T follicular helper cell (primary cell): ENCODE data around the gene GALNT14.

Source experiments
- DNase-seq: peaks from one replicate; pipeline ENCODE4 v3.0.0-alpha.2; 2020; ENCODE audit warnings: low read depth

The GALNT14 gene

GRCh38 chr2:31086590-31086989 is 51.6 kb downstream of the GALNT14 start:
- DNase-seq, result no peak

- DNase-seq, result no peak
These were observed 54.8 kb downstream of the GALNT14 start for GRCh38 chr2:31083234-31083993.

GRCh38 chr2:31082002-31082401 is 56.2 kb downstream of the GALNT14 start:
- DNase-seq, result no peak

DNA sequence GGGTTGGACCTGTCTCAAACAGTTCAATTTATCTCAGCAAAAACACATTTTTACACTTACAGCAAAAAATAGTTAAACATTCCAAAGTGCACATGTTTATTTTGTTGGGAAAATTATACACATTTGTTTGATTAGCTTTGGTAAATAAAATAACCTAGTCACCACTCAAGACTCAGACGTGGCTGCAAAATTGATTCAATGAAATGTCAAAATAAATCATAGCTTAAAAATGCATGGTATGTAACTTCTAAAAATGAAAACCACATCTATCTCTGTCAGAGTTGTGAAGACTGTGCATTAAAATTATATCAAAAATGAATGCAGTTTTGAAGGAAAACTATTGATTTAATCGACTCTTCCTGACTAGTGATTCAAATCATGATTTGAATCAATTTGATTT is 56.7 kb downstream of the GALNT14 start:
- no peak for DNase-seq

DNA sequence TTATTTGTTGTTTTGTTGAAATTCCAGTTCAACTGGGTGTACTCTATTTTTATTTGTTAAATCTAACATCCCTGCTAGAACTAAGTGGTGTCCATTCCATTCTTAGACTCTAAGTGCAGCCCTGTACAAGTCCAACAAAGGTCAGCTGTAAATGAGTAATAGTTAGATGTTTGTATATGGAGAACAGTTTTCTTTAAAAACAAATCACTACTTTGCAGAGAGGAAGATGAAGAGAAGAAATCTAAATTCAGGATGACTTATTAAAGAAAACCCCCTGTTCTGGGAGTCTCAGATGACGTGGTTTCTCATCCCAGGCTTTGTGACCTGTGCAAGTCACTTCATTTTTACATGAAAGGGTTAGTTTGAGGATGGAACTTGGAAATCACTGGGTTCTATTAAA is 57.9 kb downstream of the GALNT14 start:
- no peak for DNase-seq

DNA sequence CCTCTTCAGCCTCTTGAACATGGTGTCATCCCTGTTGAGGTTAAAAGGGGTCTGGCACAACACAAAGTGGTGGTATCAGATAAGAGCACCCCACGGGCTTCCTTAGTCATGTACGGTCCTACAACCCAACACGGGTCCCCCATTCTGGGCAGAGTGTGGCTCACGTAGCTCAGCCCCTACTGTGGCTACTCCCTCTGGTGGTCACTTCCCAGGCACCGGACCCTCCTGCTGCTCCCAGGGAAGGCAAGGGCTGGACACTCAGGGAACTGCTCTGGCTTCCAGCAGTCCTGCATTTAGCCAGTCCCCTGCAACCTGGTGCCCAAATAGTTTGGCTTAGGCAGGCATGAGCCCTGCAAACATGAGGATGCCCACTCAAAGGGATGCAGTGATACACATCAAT is 58.6 kb downstream of the GALNT14 start:
- DNase-seq, result no peak

DNA sequence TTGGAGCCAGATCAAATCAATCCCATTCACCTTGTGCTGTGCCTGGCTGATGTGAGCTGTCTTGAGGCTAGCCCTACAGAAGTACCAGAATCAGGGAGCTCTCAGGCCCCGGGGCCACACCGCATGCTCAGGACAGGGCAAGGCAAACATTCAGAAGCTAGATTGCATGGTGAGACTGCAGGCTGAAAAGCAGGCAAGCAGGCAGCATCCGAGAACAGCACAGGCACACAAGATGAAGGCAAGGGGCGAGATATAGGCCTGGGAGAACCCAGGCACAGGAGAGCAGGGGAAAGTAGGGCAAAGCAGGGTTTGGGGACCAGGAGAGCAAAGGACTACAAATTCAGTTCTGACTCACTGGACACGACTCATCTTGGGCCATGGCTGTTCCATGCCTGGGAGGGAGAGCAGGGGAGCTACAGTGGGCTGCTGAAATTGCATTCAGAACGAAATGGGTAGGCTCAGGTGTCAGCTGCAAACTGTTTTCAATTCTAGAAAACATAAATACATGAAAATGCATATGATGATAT is 59.6 kb downstream of the GALNT14 start:
- DNase-seq, result no peak

- no peak for DNase-seq
These were observed 60.2 kb downstream of the GALNT14 start for GRCh38 chr2:31078011-31078410.

- no peak for DNase-seq
These were observed 62.2 kb downstream of the GALNT14 start for GRCh38 chr2:31075941-31076590.

DNA sequence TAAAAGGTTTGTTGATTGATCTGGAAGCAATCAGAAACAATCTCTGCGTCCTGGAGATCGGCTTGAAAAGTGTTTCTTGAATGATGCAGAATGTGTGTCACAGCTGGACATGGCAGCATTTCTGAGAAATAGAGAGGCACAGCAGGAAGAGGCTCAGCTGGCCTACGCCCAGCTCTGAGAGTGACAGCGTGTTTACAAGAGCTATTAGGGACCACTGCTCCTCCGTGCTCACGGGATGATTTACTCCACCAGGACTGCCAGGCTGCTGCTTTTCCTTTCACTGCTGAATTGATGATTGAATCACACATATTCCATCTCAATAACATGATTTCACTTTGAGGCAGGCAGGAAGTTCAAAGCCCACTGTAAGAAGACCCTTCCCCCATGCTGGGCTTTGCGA is 62.8 kb downstream of the GALNT14 start:
- no peak for DNase-seq

DNA sequence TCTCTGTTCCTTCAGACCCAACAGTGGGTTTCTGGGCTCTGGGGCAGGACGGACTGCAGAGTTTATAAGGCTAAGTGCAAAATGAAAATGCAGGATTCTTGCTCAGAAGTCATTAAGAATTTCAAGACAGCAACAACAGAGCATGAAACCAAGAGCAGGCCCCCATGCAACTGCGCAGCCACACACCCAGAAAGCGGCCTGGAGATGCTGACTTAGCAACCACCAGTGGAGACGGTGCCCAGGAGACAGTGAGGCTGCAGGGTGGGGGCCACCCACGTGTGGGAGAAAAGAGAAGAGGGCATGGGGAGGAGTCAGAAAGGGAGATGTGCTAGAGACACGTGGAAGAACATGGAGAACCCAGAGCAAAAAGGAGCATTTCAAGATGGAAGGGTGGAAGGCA is 66.5 kb downstream of the GALNT14 start:
- no peak for DNase-seq

DNA sequence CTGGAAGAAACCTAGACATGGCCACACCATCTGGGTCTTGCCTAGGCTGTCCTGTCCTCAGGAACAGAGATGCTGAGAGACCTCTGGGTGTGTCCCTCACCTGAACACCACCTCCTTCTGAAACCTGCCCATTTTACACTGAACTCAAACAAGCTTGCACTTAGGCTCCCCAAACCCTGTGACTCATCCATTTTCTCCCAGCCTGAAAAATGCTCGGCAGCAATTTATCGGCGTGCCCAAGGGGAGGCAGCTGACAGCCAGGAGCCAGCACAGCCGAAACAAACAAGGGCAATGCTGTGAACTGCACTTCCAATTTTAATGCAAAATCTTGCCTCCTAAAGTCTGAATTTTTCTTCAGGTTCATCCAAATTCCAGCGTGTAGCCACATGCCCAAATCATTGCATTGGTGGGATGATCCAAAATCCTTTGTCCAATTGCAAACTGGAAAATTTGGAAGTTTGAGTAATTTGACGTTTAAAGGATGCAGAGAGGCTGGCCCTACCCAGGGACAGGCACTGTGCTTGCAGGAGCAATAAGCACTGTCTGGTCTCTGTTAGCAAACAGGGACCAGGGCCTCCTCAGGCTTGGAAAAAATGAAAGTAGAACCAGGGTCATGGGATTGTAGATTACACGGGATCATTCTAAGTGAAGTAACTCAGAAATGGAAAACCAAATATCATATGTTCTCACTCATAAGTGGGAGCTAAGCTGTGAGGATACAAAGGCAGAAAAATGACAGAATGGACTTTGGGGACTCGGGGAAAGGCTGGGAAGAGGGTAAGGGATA is 67.7 kb downstream of the GALNT14 start:
- no peak for DNase-seq

DNA sequence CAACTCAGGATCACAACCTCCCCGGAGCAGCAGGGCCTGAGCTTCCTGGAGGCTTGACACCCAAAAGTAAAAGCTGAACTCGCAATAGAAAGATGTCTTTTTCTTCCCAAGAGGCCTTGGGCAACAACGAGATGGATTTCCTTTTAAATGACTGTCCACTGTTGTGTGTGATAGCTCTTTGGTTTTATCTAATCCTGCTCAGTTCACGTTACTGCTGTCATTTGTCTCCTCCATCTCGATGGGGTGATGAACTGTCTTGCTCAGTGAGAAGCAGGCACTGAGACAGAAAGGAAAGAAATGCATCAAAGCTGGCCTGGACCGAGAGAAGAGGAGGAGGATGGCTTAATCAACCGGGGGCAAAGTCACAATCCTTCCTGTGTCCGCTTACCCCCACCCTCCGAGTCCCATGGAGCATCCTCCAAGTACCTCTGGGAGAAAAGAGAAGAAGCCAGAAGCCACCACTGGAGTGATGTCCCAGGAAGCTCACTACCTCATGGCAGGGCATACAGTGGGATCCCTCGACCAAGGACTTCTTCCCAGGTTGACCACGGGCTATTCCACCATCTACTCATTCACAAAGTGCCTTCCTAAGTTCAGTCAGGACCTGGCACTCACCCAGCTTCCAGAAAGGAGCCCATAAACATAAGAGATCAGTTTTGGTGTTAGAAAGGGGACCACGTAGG is 68.5 kb downstream of the GALNT14 start:
- no peak for DNase-seq

GRCh38 chr2:31067259-31067658 is 71.0 kb downstream of the GALNT14 start:
- no peak for DNase-seq

DNA sequence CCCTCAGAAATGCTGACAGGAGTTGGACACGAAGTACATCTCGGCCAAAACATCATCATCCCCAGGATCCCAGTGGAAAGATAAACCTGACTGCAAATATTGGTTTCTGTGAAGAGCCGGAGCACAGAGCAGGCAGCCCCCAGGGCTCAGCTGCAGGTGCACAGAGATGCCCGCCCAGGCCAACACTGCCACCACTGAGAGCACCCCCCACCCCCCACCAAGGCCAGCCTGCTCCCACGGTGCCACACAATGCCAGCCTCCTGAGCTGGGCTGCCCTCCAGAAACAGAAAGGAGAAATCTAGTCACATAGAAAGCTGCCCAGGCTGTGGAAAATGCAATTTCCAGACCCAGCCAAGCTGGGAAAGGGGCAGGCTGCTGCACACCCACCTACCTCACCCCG is 71.7 kb downstream of the GALNT14 start:
- no peak for DNase-seq

GRCh38 chr2:31066086-31066485 is 72.2 kb downstream of the GALNT14 start:
- DNase-seq, result no peak

- no peak for DNase-seq
These were observed 72.9 kb downstream of the GALNT14 start for GRCh38 chr2:31065356-31065755.

GRCh38 chr2:31060397-31060796 is 77.8 kb downstream of the GALNT14 start:
- no peak for DNase-seq

DNA sequence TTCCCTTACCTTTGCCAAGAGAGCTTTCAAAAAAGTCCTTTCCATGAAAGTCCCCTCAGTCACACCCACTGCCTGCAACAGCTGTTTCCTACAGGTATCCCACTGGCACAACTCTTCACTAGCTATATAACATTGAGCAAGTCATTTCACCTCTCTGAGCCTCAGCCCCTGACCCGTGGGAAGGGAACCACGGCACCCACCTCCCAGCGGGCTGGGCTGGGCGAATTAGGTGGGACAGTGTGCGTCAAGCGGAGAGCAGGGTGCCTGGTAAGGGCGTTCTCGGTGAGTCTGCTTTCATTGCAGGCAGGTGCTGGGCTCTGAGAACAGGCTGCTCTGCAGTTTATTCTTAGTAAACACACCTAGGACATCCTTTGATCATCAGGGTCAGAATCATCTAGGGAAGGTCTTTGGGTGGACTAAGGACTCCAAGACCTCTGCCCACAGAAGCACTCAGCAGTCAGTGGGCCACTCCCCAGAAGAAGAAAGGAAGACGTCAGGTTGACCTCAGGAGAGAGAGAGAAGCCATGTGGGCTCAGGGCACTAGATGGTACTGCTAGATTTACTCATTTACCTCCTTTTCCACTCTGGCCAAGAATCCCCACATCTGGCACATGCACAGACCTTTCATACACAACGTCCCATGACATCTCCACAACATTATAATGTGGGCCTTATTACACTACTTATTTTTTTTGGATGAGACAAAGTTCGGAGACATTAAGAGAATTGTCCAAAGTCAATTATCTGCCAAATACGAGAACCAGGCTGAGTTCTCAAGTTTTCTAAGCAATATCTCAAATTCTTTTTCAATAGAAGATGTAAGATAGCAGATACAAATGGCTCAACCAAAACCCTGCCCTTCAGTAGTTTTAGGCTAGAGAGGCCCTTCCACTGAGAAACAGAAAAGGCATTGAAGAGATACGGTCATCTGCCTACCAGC is 79.9 kb downstream of the GALNT14 start:
- no peak for DNase-seq

DNA sequence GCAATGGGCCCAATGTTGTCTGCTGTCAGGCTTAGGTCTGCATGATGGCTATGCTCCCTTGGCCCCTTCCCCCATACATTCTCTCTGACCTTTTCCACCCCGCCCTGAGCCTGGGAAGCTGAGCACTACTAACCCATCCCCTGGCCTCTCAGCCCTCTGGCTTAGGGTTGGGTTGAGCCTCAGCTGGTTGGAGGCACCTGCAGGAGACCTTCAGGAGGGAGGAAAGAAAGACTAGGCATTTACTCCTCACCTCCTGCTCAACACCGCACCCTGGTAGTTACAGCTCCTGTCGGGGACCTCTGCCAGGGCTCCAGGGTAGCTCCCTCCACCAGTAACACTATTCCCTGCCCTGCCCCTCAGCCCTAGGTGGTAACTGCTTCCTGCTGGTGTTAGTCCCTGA is 80.5 kb downstream of the GALNT14 start:
- DNase-seq, result no peak

DNA sequence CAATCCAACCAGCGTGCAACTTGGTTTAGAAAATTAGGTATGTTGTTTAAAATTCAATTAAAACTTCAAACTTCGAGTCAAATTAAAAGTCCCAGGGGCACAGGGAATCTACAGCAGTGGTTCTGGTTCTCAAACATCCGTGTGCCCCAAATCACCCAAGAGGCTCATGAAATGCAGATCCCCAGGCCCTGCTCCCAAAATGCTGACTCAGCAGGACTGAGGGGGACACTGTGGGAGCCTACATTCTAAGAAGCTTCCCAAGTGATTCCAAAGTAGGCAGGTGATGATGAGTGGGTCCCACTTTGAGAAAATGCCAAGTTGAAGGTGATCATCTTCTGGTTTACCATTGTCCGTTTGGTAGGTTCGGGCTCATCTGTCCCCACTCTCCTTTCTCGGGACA is 82.3 kb downstream of the GALNT14 start:
- no peak for DNase-seq
